RWPE1 (cell line): ENCODE measurements around the gene SLC6A7.

Source experiments
- CTCF ChIA-PET: fragments of 350-600 bp; sonication (Branson Sonifier 250); formaldehyde crosslinking; extraction: SDS; loops from one replicate; lab custom pipeline; 2021; lab: Yijun Ruan, JAX
- POLR2A ChIA-PET: fragments of 400-600 bp; formaldehyde crosslinking; extraction: SDS; loops from one replicate; lab custom pipeline; 2020; ENCODE audit warnings: antibody characterized with exemption; ENCODE audit not compliant: low non-redundant PET; lab: Yijun Ruan, JAX
- DNase-seq: peaks from one replicate; pipeline ENCODE4 v3.0.0; 2012; ENCODE audit warnings: low spot score
- H3K27ac ChIP-seq: fragments of 450-650 bp; 2 replicates; pipeline ENCODE4 v1.5.1; 2017
- CTCF ChIP-seq: fragments of 450-650 bp; conservative IDR thresholded peaks from 2 replicates; pipeline ENCODE4 v1.5.1; 2017; ENCODE audit warnings: low read depth, mild to moderate bottlenecking

SLC6A7 gene

DNA sequence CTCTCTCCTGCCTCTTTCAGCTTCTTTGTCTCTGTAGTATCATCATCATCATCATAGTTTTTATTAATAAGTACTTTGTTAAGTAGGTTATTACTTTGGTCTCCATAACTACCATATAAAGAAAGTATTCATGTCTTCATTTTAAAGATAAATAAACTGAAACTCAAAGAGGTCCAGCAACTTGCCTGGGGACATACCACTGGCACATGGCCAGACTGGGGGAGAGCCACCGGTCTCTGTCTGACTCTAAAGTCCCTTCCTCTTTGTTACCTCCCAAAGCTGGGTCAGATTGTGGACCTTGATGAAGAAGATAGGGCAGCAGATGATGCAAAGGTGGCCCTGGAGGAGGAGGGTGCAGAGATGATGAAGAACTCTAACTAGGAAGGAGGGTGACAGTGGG is 14.8 kb upstream of the SLC6A7 start:
- no peak overlapping the region for H3K27ac ChIP-seq
- no peak for TF ChIP-seq CTCF
- ChIA-PET CTCF (interaction anchor here (0.6 to 2.0 kb wide), 8 partner anchors 13 to 507 kb away, joined by 3 to 10 read pairs (median 4); no protein-coding TSS in a partner anchor), POLR2A (no interaction called here)
- no peak for DNase-seq

DNA sequence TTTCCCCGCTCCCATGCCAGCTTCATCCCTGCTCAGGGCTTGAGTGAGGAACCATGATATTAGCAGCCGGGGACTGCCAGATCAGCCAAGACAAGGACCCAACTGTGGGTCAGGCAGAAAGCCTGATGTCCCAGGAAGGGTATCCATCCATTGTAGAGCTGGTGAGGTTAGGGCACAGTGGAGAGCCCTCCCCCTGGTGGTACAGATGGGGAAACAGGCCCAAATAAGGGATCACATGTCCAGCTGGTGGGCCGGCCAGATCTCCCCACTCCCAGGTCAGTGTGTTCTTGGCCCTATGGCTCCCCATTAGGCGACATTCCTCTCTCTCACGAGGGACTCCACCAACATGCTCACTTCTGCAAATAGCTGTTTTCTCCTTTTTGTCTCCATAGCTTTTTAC is 14.3 kb upstream of the SLC6A7 start:
- POLR2A ChIA-PET, result no interaction called here
- peak; percentile 55 for DNase-seq
- no peak overlapping the region for H3K27ac ChIP-seq
- no peak; the same call in 1 of the 2 replicates for TF ChIP-seq CTCF
- CTCF ChIA-PET, result interaction anchor here (0.6 to 2.0 kb wide), 6 partner anchors 13 to 103 kb away, joined by 3 to 10 read pairs (median 4); no protein-coding TSS in a partner anchor

DNA sequence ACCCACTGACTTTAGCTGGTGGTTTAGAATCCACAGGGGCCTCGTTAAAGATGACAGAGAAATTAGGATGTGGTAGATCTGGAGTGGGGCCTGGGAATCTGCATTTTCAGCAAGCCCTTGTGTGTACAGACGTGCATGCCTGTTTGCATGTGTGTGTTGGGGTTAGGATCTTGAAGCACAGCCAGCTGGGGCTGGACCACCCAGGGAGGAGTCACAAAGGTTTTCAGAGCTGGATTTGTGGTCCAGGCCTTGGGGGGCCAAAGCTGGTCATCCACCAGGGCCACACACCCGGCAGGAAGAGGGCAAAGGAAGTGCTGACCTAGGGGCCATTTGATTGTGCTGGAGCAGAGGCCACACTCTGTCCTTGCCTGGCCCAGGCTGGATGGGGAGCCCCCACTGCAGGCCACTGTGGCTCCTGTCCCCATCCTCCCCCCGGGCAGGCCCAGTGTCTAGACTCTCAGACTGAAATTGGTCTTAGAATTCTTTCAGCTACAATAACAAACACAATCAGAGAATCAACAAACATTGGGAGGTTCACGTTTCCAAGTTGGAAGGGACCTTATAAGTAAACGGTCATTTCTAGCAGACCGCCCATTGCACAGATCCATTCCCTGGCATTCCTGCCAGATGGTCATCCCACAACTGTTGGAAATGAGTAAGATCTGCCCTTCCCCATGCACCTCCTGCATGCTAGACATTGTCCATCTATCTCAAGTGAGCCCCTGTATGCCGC is 13.0 kb upstream of the SLC6A7 start:
- no peak for TF ChIP-seq CTCF
- DNase-seq, result no peak
- ChIA-PET CTCF (interaction anchor here (0.9 to 2.0 kb wide), 3 partner anchors 10 to 41 kb away, joined by 3 to 10 read pairs (median 3); no protein-coding TSS in a partner anchor), POLR2A (no interaction called here)
- no peak overlapping the region for H3K27ac ChIP-seq

DNA sequence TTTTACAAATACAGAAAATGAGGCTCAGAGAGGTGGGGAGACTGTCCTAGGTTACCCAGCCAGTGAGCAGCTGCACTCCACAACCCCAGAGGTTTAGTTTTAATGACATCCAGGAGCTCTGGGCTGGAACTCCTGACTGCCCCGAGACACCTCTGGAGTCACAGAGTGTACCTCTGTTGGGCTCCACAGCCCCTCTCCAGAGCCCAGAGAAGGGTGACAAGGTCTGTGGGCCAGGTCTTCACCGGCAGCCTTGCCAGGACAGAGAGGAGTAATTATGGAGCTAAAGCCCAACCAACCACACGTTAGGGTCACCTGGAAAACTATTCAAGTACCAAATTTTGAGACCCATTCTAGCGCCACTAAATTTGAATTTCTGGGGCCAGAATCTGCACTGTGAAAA is 12.1 kb upstream of the SLC6A7 start:
- no peak for TF ChIP-seq CTCF
- ChIA-PET POLR2A (no interaction called here), CTCF (interaction anchor here (0.9 kb wide), 1 partner anchor 9 kb away, joined by 3 read pairs; no protein-coding TSS in a partner anchor)
- no peak overlapping the region for H3K27ac ChIP-seq
- no peak for DNase-seq

- H3K27ac ChIP-seq, result no peak overlapping the region
- TF ChIP-seq CTCF, result no peak
- ChIA-PET POLR2A (no interaction called here), CTCF (no interaction called here)
- DNase-seq, result no peak
Measured at GRCh38 chr5:150178262-150178661, 11.6 kb upstream of the SLC6A7 start.

DNA sequence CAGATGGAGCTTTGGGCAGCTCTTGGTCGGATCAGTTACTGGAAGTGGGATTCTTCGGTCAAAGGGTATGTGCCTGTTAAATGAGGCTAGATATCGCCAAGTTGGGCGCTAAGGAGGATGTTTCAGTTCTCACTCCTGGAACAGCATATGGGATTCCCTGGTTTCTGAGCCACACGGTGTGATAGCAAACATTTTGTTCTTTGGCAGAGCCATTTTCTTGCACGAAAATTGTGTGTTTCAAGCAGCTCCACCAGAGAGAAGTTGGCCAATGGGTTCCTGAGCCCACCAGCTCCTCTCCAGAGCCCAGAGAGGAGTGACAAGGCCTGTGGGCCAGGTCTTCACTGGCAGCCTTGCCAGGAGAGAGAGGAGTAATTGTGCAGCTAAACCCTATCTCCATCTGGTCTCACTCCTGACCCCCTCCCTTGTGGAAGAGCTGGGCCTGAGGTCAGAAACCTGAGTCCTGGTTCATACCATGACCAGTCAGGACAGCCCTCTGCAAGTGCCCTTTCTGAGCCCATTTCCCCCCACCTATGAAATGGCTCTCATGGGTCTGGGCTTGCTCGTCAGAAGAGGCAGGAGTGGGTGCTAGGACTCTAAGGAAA is 10.7 kb upstream of the SLC6A7 start:
- CTCF ChIA-PET, result interaction anchor here (1.0 kb wide), 1 partner anchor 57 kb away, joined by 4 read pairs; no protein-coding TSS in a partner anchor
- H3K27ac ChIP-seq, result no peak overlapping the region
- no peak for TF ChIP-seq CTCF
- POLR2A ChIA-PET, result no interaction called here
- no peak for DNase-seq
